Ovary (tissue), 9 donors: ENCODE results near the gene GLI3. TPM values are rescaled to one million over a fixed set of nuclear protein-coding genes. Genes with fewer than 3 reads are reported as not detected.

Source experiments
- DNase-seq, 5 donors: peaks; one replicate each; pipeline ENCODE4 v3.0.0-alpha.2; 2019 to 2020
- H3K27ac ChIP-seq, 2 donors: fragments of 200-600 bp; one replicate each; pipeline versions ENCODE4 v1.5.1 to v1.8.0; 2019 to 2022
- H3K27me3 ChIP-seq: fragments of 200-600 bp; one replicate; pipeline ENCODE4 v1.8.0; 2022
- H3K36me3 ChIP-seq: fragments of 200-600 bp; sonication (generic); one replicate; pipeline ENCODE4 v1.5.1; 2019
- H3K4me1 ChIP-seq: one replicate; pipeline ENCODE4 v1.8.1; 2013; ENCODE audit warnings: mild to moderate bottlenecking, moderate library complexity; ENCODE audit not compliant: insufficient read depth
- H3K4me3 ChIP-seq: fragments of 200-600 bp; sonication (generic); one replicate; pipeline ENCODE4 v1.5.1; 2017
- H3K9me3 ChIP-seq, 2 donors: fragments of 200-600 bp in 1 of 2; sonication (generic) in 1 of 2; one replicate each; pipeline versions ENCODE4 v1.5.1 to v1.8.1; 2013 to 2019; ENCODE audit warnings: mild to moderate bottlenecking in 1 of 2, moderate library complexity in 1 of 2
- CTCF ChIP-seq, 3 donors: fragments of 450-650 bp in 2 of 3; fragments of 200-600 bp in 1 of 3; IDR thresholded peaks; one replicate each; pipeline versions ENCODE4 v1.5.1 to v1.8.0; 2016 to 2022; ENCODE audit warnings: antibody characterized with exemption in 3 of 3, mild to moderate bottlenecking in 1 of 3
- EP300 ChIP-seq: sonication (generic); formaldehyde crosslinking; IDR thresholded peaks from one replicate; pipeline ENCODE4 v1.6.1; 2017; ENCODE audit warnings: antibody characterized with exemption
- POLR2A ChIP-seq: fragments of 450-650 bp; IDR thresholded peaks from one replicate; pipeline ENCODE4 v1.6.1; 2017; ENCODE audit warnings: antibody characterized with exemption, mild to moderate bottlenecking, moderate library complexity
- WGBS, 3 donors: extraction: QIAGEN DNeasy Blood & Tissue Kit in 1 of 3; methylation state at CpG; one replicate each; pipeline versions ENCODE4 v1.1.5 to v1.1.7; 2013 to 2017; 5-methylcytosine and 5-hydroxymethylcytosine counted together
- intact Hi-C, 4 donors: fragments of 100-400 bp; cut with DNase I; formaldehyde crosslinking; loops; one replicate each; pipeline versions ENCODE4 v1.11.0 to v1.15.1; 2022 to 2023
- polyA plus RNA-seq, 2 donors: library from polyadenylated mRNA; stranded (reverse); fragments of 200-250 nt in 1 of 2; fragments of 350-450 nt in 1 of 2; fragmentation: Illumina TruSeq in 1 of 2; extraction: RNeasy Lipid Tissue Mini Kit (QIAGEN cat#74804) in 1 of 2; gene quantifications; one replicate each; pipeline ENCODE4 v1.2.3, GENCODE V29; 2013 to 2014
- total RNA-seq, 7 donors: library from RNA; depleted of rRNA in 2 of 7; stranded (reverse); fragments of >200 nt in 2 of 7; fragmentation: NEBNext Ultra II Directional in 3 of 7; extraction: Animal tissue kit (Norgen Biotek cat#: 25700) in 3 of 7; gene quantifications; one replicate each; pipeline versions ENCODE4 v1.1.0 to v1.2.4, GENCODE V29; 2016 to 2023
- donor health status: DM: no; HTN: no; CAD: no; lungs with moderate emphysema.
- donor health status: DM: no; HTN: no; CAD: no.
- donor health status: Bipolar disorder and iron deficiency.
- donor health status: DM: yes; HTN: yes; CAD: no.
- donor health status: DM: no; HTN: no; CAD: no.
- donor health status: DM: yes; HTN: yes; CAD: no.

The GLI3 gene
- total and polyA plus RNA-seq, 9 donors = 9.5 to 67.1 (median 50.5) TPM

- no peak for DNase-seq
- intact Hi-C loops = no loop called here
- Histone ChIP-seq H3K4me3 (no peak overlapping the region), H3K9me3 (no peaks in the 10 kb centered on the region), H3K27ac (no peak overlapping the region), H3K27me3 (no peaks in the 10 kb centered on the region), H3K4me1 (no peaks in the 10 kb centered on the region), H3K36me3 (no peaks in the 10 kb centered on the region)
- 87 to 96% (median 93%) methylated on average over 4 of the region's 4 CpGs for WGBS, 3 donors
- TF ChIP-seq EP300 = no peak
- TF ChIP-seq POLR2A = no peak
- no peak for TF ChIP-seq CTCF (IDR thresholded peaks at IDR 0.05)
Measured at GRCh38 chr7:42263971-42264370, 27.0 kb upstream of the GLI3 start.

GRCh38 chr7:42262964-42263363 lies 26.0 kb upstream of the GLI3 start:
- H3K4me1 ChIP-seq = no peaks in the 10 kb centered on the region
- intact Hi-C loops = no loop called here
- TF ChIP-seq POLR2A = no peak
- TF ChIP-seq CTCF (IDR thresholded peaks at IDR 0.05) = no peak
- no peak for TF ChIP-seq EP300
- no peak overlapping the region for H3K27ac ChIP-seq
- H3K9me3 ChIP-seq = no peaks in the 10 kb centered on the region
- DNase-seq = no peak
- H3K4me3 ChIP-seq = no peak overlapping the region
- 64 to 77% (median 72%) methylated on average over 7 of the region's 7 CpGs for WGBS, 3 donors
- no peaks in the 10 kb centered on the region for H3K27me3 ChIP-seq
- H3K36me3 ChIP-seq = no peaks in the 10 kb centered on the region

GRCh38 chr7:42254217-42254616 lies 17.2 kb upstream of the GLI3 start:
- WGBS, 3 donors = 93 to 94% (median 94%) methylated on average over 5 of the region's 5 CpGs
- Histone ChIP-seq H3K9me3 (no peaks in the 10 kb centered on the region), H3K4me3 (no peak overlapping the region), H3K4me1 (no peaks in the 10 kb centered on the region), H3K36me3 (no peaks in the 10 kb centered on the region), H3K27ac (no peak overlapping the region), H3K27me3 (no peaks in the 10 kb centered on the region)
- intact Hi-C loops = no loop called here
- TF ChIP-seq CTCF (IDR thresholded peaks at IDR 0.05) (no peak), POLR2A (no peak), EP300 (no peak)
- no peak for DNase-seq

GRCh38 chr7:42253316-42253715 lies 16.3 kb upstream of the GLI3 start:
- DNase-seq = no peak
- Histone ChIP-seq H3K27me3 (no peaks in the 10 kb centered on the region), H3K4me3 (no peak overlapping the region), H3K27ac (no peak overlapping the region), H3K9me3 (no peaks in the 10 kb centered on the region), H3K36me3 (no peaks in the 10 kb centered on the region), H3K4me1 (no peaks in the 10 kb centered on the region)
- no peak for TF ChIP-seq POLR2A
- TF ChIP-seq EP300 = no peak
- no peak for TF ChIP-seq CTCF (IDR thresholded peaks at IDR 0.05)
- intact Hi-C loops = no loop called here
- 89 to 98% (median 95%) methylated on average over 3 of the region's 3 CpGs for WGBS, 3 donors

- TF ChIP-seq EP300 = no peak
- no peak for TF ChIP-seq POLR2A
- no peak for TF ChIP-seq CTCF (IDR thresholded peaks at IDR 0.05)
- no peak for DNase-seq
- Histone ChIP-seq H3K4me1 (no peaks in the 10 kb centered on the region), H3K36me3 (no peaks in the 10 kb centered on the region), H3K4me3 (no peak overlapping the region), H3K27ac (no peak overlapping the region), H3K27me3 (no peaks in the 10 kb centered on the region), H3K9me3 (no peaks in the 10 kb centered on the region)
- intact Hi-C loops = no loop called here
- WGBS, 3 donors = 84 to 93% (median 90%) methylated on average over 2 of the region's 2 CpGs
Measured at GRCh38 chr7:42250411-42250810, 13.4 kb upstream of the GLI3 start.
